Stimulated activated CD4-positive, alpha-beta T cell treated with anti-CD3 and anti-CD28 coated beads, Interleukin-4, amount 100 ng/mL, for 1 hour (primary cell): ENCODE results near the gene SENP8.
"Not testable (repeated sequence)": the region's sequence is repeated elsewhere in the genome, so short reads cannot be mapped to it uniquely, and the experiment has no call there.

Source experiments
- DNase-seq: peaks from one replicate; pipeline ENCODE4 v3.0.0-alpha.2; 2020

The SENP8 gene

GRCh38 chr15:72118017-72118978 lies at the start of gene SENP8, which contains the start of gene MYO9A:
Gene SENP8, plus strand, starts transcription at chr15:72118403. Its CDS starts 21,221 bp downstream, at chr15:72139624.
Gene MYO9A, minus strand, starts transcription at chr15:72118150. Its CDS starts 71,587 bp downstream, at chr15:72046563.
- DNase-seq = peak; percentile 99

GRCh38 chr15:72068856-72069255 lies 49.3 kb upstream of the SENP8 start:
- DNase-seq = no peak

GRCh38 chr15:72070817-72071447 lies 47.3 kb upstream of the SENP8 start:
- no peak for DNase-seq

- DNase-seq = not testable (repeated sequence)
Measured at GRCh38 chr15:72071448-72071825, 46.8 kb upstream of the SENP8 start.

GRCh38 chr15:72074335-72075060 lies 43.7 kb upstream of the SENP8 start:
- no peak for DNase-seq

- DNase-seq = no peak
Measured at GRCh38 chr15:72077950-72078349, 40.3 kb upstream of the SENP8 start.

- DNase-seq = no peak
Measured at GRCh38 chr15:72078887-72079286, 39.3 kb upstream of the SENP8 start.

GRCh38 chr15:72082176-72082575 lies 36.0 kb upstream of the SENP8 start:
- DNase-seq = no peak

- DNase-seq = no peak
Measured at GRCh38 chr15:72086010-72086697, 32.0 kb upstream of the SENP8 start.

GRCh38 chr15:72086920-72087648 lies 31.1 kb upstream of the SENP8 start:
- no peak for DNase-seq

GRCh38 chr15:72092006-72092405 lies 26.2 kb upstream of the SENP8 start:
- DNase-seq = no peak

- DNase-seq = no peak
Measured at GRCh38 chr15:72092691-72093090, 25.5 kb upstream of the SENP8 start.

GRCh38 chr15:72096796-72097195 lies 21.4 kb upstream of the SENP8 start:
- no peak for DNase-seq

GRCh38 chr15:72098040-72098439 lies 20.2 kb upstream of the SENP8 start:
- no peak for DNase-seq

- no peak for DNase-seq
Measured at GRCh38 chr15:72099155-72099554, 19.0 kb upstream of the SENP8 start.

GRCh38 chr15:72100551-72100950 lies 17.7 kb upstream of the SENP8 start:
- not testable (repeated sequence) for DNase-seq

- no peak for DNase-seq
Measured at GRCh38 chr15:72105111-72105510, 13.1 kb upstream of the SENP8 start.

GRCh38 chr15:72106068-72106467 lies 12.1 kb upstream of the SENP8 start:
- no peak for DNase-seq

- no peak for DNase-seq
Measured at GRCh38 chr15:72110355-72110754, 7.8 kb upstream of the SENP8 start.

- no peak for DNase-seq
Measured at GRCh38 chr15:72112116-72112515, 6.1 kb upstream of the SENP8 start.

- no peak for DNase-seq
Measured at GRCh38 chr15:72112805-72113204, 5.4 kb upstream of the SENP8 start.
